SK-MEL-5 (cell line): Measurements from ENCODE around the gene PAX7. TPM values are rescaled to one million over a fixed set of nuclear protein-coding genes. Genes with fewer than 3 reads are reported as not detected.

Experiments used
- DNase-seq: peaks from one replicate; pipeline ENCODE4 v3.0.0-alpha.2; 2016; ENCODE audit warnings: low read depth, low spot score
- in situ Hi-C: cut with HindIII; loops from 2 replicates; pipeline ENCODE4 v1.10.0; 2016; ENCODE audit warnings: low sequenced_read_pairs, high pct_unique_total_duplicates, low pct_unique_long_range_greater_than_20kb
- total RNA-seq: library from RNA; depleted of rRNA; stranded (reverse); fragments of >200 nt; shearing (Covaris generic); gene quantifications from 2 replicates; pipeline ENCODE4 v1.2.3, GENCODE V29; 2014

PAX7 gene
- total RNA-seq, 1 experiment from 2014 or later, result not detected

DNA sequence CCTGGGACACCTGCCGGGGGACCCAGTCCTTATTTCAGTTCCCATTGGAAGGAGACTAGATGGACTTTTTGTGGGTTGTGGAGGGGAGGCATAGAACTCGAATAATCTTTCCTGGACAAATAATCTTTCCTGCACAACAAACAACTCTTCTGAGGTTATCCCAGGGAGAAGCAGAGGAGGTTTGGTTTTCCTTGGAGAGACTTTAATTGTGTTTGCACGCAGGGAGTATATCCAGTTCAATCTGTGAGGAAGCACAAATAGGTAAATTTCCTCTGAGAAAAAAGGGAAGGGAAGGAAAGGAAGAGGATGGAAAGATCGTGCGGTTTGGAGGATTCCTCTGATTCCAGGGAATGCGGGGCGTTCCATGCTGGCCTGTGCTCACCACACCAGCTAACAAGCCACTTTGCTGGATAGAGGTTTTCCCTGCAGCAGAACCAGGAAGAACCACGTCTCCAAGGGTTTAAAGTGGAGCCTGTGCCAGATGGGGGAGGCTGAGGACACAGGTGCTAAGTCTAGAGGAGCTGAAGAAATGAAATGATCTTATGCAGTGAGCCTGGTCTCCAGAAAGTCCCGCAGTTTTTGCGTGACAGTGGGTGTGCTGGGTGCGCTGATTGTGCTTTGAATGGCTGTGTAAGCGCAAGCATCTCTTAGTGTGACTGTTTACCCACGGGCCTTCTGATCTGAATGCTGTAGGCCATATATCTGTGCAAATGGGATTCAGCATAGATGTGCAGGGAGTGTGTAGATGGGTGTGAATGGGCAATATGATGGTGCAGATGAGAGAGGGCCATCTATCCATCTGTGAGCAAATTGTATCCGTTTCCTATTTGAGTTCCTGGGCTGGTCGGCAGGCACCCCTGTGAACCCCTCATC is 7.6 kb downstream of the PAX7 start:
- in situ Hi-C loops, result no loop called here
- DNase-seq, result no peak

DNA sequence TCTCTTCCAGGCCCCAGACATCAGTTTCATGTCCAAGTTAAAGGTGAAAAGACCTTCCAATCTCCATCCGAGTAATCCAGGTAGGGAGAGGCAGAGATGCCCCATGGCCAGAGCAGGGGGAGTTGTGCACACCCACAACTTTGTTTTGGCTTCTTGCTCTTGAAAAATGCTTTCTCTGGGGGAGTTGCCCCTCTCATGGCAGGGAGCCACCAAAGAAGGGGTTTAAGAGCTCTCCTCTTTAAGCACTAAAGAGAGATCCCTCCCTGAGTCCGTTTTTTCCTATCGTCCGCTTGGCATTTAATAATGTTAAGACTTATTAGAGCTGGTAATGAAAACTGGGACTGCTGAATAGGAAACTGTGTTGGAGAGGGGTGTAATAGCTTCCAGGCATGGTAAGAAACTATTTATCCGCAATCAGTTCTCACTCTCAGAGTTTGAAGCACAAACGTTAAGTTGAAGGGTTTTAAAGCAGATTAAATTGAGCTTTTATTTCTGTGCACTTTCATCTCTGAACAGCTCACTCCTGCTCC is 8.3 kb downstream of the PAX7 start:
- DNase-seq, result no peak
- in situ Hi-C loops, result no loop called here

DNA sequence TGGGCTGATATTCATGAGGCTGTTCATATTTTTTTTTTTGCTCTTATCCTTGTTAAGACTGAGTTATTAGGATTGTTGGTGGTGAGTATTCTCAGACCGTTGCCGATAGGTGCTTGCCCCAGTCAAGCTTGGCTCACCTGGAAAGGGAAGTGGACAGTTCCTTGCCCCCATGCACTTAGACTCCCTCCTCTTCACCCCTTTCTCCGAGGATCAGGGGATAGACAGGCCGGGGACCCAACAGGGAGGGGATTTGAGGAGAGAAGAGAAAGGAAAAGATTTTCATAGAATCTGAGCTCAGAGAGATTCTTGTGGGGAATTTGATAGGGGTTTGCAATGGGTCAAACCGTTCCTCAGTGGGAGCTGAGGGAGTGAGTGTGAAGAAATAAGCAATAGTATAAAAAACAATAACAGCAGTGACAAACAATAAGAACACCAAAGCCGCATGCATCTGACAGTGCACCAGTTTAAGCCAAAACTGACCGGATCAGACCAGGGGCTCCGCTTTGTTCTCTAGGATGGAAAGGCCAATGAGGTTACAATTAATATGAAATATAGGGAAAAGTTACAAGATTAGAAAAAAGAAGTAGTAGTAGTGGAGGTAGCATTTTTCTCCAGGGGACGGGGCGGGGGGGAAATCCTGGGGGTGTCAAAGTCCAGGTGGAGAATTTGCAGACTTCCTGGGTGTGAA is 8.9 kb downstream of the PAX7 start:
- no peak for DNase-seq
- in situ Hi-C loops, result no loop called here

DNA sequence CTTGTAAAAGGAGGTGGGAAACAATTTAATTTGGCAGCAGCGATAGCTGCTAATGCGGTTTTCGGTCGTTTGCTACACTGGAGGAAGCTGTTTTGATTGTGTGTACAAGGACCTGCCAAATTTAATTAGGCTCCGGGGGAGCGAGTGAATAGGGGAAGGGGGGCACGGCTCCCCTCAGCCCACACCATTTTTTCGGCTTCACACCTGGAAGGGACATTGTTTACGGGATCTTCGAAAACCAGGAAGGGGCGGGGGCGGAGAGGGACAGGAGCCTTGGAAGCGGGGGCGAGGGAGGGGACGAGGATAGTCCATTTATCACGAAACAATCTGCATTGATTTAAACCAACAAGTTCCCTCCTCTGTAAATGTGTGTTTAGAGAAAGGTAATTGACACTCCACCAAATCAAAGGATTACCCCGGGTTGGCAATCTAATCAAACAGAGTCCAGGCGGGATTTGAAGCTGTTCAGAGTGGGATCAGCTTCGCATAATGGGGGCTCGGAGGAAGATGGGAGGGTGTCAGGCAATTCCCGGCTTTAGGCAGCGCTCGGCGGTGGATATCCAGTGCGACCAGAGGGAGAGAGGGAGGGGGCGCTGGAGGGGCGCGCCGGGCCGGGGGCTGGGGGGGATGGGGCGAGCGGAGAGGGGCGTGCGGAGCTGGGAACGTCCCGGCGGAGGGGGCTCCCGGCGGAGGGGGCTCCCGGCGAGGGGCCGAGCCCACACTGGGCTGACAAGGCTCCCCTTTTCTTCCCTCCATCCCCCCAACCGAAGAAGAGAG is 9.8 kb downstream of the PAX7 start:
- no peak for DNase-seq
- in situ Hi-C loops, result no loop called here

DNA sequence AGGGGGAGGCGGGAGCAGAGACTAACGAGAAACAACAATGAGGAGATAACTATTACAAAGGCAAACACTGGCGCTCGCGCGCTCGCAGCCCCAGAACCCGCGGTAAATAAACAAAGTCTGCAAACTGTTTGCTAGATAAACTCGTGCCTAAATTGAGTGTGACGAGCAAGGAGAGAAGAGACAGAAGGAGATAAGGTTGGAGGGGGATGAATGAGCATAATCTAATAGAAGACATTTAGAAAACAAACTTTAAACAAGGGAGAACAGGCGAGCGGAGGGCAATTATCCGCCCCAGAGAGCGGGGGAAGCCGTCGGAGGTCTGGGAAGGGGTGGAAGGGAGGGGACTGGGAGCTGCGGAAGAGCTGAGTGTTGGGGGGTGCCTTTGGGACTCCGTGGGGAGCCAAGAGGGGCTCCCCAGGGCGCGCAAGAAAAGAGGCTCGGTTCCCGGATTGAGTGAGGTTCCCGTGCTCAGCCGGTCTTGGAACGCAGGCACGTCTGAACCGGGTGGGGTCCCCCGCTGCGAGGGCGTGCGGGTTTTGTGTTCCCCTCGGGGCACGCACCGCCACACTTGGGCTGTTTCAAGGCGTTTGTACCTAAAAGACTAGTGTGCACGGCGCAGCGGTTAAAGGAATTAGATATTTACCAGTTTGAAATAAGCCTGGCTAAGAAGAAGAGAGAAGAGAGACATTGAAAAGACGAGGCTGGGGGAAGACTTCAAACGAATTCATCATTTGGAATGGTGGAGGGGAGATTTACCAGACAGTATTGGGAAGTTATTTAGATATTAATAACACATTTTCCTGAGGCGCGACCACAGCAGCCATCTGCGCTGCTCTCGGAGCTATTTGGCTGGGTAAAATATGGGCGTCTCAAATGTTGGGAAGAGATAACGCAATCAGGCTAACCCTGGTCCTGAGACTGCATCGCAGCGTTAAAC is 10.6 kb downstream of the PAX7 start:
- DNase-seq, result no peak
- in situ Hi-C loops, result no loop called here

DNA sequence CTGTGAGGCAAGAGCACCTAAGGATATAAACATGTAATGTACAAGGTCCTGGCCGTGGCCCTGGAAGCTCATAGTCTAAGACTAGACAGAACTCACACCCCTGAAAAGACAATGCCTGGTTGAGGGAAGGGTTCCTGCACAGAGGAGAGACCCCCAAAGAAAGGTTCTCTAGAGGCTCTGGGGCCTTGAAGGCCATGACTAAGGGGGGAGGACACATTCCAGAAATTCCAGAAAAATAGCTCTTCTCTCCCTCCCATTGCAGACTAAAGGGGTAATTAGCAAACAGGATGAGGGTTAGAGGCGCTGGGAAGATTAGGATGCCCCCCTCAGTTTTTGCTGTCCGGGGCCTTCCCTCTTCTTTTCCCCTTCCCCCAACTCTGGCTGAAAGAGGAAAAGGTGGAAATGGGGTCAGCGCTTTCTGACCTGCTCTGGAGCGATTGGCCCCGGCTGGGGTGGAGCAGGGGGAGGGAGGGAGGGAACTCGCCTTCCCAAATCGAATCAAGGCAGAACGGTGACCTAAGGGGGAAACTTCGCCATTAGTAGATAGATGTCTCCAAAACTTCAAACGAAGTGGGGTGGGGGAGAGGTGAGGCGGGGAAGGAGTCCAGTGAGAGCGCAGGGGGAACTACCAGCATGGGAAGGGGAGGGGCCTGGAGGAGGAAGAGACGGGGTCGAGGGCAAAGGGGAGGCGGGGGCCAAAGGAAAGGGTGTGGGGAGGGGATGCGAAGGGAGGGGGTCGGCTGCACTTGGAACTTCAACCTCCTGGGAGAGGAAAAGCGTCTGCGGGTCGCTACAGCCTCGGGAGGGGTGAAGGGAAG is 11.8 kb downstream of the PAX7 start:
- no peak for DNase-seq
- in situ Hi-C loops, result no loop called here

DNA sequence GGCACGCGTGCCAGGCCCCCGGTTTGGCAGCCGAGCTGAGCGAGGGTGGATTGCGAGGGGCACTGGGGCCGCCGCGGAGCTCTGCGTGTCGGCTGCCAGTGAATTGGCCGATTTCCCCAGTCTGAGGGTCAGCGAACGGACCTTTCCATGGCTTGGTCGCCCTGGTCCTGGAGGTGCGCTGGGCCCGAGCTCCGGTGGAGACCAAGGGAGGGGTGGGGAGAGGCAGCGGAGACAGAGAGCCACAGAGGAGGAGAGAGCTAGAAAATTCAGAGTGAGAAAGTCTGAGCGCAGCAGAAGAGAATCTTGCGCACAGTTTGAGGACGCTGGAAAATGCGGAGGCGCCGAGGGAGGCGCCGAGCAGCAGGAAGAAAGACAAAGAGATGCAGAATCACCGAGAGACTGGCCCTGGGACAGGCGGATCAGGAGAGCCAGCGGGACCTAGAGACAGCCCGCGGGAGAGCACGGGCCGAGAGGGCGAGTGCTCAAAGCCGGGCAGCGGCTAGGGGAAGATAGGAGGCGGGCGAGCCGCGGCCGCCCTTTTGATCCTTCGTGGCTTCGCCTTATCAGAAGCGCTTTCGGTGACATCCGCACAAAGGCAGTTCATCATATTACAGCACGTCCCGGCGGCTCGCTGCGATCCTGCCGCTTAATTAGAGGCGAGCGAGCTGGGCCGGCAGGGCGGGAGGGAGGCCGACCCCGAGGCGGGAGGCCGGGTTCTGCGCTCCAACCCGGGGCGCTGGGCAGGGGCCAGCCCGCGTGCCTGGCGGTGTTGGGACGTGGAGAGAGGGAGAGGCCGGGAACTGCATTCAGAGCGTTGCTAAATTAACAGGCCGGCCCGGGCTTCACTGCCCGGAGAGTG is 12.7 kb downstream of the PAX7 start:
- in situ Hi-C loops, result no loop called here
- DNase-seq, result no peak

DNA sequence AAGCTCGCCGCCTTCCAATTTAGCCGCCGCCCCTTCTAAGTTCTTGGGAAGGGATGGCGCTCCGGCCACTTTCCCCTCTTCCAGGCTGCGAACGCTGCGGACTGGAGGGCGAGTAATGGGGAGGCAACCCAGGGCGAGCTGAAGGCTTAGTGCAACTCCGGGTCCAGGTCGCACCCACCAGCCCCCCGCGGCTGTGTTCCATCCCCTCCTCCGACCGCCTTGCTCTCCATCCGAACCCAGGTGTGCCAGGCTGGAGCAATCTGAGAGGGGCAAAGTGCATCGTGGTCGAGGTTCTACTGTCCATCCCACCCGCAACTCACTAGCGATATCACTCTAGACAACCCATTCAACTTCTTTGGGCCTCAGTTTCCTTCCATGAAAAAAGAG is 13.4 kb downstream of the PAX7 start:
- no peak for DNase-seq
- in situ Hi-C loops, result no loop called here

DNA sequence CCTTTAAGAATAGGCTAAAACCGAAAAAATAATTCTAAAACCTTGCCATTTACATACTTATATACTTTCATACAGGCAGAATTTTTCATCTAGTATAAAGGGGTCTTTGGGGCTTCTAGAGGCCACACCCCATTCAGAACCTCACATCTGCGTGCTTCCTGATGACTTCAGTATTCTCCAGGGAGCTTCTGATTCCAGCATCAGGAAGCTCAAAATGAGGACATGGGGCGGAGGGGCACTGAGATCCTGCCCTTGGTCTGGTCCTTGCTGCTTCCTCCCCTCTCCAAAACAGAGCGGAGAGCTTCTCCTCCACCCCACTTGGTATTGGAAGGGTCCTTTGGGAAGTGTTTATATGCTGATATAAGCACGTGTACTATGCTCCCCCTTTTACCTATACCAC is 13.8 kb downstream of the PAX7 start:
- in situ Hi-C loops, result no loop called here
- no peak for DNase-seq

DNA sequence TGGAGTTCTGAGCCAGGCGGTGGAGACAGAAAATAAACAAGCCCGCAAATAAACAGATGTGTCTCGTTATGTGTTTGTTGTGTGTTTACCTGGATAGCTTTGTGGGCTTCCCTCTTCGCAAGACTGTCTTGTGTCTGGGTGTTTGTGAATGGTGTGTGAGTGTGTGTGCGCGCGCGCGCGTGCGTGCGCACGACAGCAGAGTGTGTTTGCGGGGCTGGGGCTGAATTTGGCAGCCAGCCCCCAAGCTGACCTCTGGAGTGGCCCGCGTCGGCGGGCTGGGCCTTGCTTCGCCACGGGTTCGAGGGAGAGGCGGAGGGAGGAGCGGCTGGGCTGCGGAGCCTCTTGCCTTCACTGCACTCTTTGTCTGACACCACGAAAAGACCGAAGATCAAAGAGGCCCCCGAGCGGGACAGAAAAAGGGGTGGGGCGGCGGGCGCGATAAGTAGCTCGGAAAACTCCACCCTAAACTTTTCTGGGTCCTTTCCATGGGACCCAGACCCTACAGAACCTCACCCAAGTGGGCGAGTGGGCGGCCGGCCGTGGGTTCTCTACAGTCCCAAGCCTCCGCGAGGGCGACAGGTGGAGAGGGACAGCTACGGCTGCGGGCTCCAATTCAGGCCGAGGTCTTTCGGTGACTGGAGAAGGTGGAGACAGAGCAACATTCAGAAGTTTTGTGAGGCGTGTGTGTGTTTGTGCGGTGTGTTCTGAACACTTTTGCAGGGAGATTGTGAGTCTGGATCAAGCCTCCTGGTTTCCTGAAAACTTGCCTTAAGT is 14.5 kb downstream of the PAX7 start:
- in situ Hi-C loops, result no loop called here
- DNase-seq, result no peak

DNA sequence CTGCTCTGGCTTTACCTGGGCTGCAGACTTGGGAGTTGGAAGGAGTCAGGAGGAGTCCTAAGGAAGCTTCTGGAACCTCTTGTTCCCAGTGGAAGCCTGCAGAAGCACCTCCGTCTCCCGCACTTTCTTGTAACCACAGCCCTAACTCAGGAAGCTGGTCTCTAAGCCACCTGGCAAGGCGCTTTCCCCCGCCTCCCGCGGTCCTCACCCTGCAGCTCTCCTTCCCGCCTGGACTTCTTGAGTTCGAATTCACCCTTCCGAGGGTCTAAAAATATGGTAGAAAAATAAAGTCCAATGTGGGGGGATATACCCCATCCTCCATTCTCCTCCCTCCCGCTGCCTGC is 15.1 kb downstream of the PAX7 start:
- DNase-seq, result no peak

DNA sequence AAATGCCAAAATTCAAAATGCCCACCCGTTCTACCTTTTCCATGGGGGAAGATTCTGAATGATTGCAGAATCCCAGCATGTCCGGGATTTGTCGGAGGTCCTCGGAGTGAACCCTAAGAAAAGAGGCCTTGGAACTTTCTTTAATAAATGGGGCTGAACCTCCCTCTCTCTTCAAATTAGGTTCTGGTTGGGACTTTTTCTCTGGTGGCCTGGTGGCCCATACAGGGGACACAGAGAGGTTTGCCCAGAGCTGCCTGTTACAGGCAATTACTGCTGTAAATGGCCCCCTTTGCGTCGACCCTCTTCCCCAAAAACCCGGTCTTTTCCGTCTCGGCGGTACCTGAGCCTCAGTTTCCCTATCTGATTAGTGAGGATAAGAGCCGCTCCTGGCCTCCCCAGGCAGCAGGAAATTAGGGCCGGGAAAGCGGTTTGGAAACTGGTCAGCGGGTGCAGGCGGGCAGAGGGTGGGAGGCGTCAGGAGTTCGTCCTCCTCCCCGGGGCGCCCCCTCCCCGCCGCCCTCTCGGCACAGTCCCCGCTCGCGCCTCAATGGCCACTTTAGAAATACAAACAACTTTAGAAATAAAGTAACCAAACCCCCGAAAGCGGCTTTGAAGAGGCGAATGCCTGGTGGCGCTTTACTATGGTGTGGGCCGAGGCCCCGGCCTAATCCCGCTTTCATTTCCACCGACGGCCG is 15.6 kb downstream of the PAX7 start:
- in situ Hi-C loops, result no loop called here

More for the DNA sequence above, 15.1 kb downstream of the PAX7 start:
- in situ Hi-C loops, result no loop called here

DNA sequence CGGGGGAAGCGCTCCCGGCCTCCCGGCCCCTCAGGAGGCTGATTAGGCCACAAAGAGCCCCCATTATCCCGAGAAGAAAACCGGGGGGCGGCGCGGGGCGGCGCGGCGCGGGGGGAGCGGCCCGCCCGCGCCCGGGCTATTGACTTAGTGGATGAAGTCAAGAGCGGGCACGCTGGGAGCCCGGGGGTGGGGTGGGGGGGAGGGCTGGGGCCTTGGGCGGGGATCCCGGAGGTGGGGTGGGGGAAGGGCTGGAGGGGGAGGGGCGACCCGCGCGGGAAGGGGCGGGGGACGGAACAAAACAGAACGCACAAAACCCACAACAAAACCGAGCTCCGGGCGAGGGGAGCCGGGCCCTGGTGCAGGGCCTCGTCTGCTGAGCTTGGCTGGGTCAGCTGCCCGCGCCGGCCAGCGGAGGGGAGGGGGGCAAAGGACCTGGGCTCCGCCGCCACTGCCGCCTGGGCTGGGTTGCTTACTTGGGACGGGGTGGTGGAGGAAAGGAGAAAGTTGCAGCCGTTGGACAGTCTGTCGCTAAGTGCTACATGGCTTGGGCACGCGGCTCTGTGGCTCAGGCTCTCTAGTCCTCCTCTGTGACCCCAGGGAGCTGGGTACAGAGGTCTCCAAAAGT is 16.3 kb downstream of the PAX7 start:
- no peak for DNase-seq
- in situ Hi-C loops, result no loop called here

More for the DNA sequence above, 15.6 kb downstream of the PAX7 start:
- no peak for DNase-seq

DNA sequence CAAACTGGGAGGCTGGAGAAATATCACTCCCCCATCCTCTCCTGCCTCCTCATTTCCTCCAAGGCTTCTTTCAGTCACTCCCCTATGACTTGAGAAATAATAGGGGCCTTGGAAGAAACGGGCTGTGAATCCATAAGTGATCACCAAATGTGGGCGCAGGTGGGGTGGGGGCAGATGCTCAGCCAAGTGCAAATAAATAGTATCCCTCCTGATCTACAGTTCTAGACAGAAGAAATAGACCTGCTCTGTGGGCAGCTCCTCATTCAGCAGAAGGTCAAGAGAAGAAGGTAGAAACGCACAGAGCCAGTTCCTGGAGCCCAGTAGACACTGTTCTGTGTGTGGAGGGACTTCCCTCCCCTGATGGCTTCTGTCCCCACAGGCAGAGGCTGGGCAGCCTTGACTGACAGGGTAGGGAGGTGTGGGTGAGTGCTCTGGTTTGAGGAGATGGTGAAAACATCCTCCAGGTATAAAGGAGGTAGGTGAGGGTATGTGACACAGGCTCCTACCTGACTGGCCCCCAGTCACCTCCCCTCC is 17.1 kb downstream of the PAX7 start:
- in situ Hi-C loops, result no loop called here

More for the DNA sequence above, 17.1 kb downstream of the PAX7 start:
- no peak for DNase-seq
